Ishikawa (cell line): ENCODE results near the gene SLC17A5.

Source experiments
- CEBPB ChIP-seq: IDR thresholded peaks from 2 replicates; pipeline ENCODE4 v1.6.1; 2012
- CREB1 ChIP-seq: IDR thresholded peaks from 2 replicates; pipeline ENCODE4 v1.6.1; 2012; ENCODE audit warnings: low read depth
- EGR1 ChIP-seq: IDR thresholded peaks from 2 replicates; pipeline ENCODE4 v1.6.1; 2012
- EP300 ChIP-seq: IDR thresholded peaks from 2 replicates; pipeline ENCODE4 v1.6.1; 2012; ENCODE audit warnings: borderline replicate concordance
- FOXM1 ChIP-seq: IDR thresholded peaks from 2 replicates; pipeline ENCODE4 v1.6.1; 2012; ENCODE audit warnings: low read depth, borderline replicate concordance
- NFIC ChIP-seq: IDR thresholded peaks from 2 replicates; pipeline ENCODE4 v1.6.1; 2012
- RAD21 ChIP-seq: IDR thresholded peaks from 2 replicates; pipeline ENCODE4 v1.6.1; 2012; ENCODE audit warnings: low read depth
- TAF1 ChIP-seq: IDR thresholded peaks from 2 replicates; pipeline ENCODE4 v1.6.1; 2012; ENCODE audit warnings: low read depth, mild to moderate bottlenecking
- TCF12 ChIP-seq: IDR thresholded peaks from 2 replicates; pipeline ENCODE4 v1.6.1; 2012; ENCODE audit warnings: low read depth
- TEAD4 ChIP-seq: IDR thresholded peaks from 2 replicates; pipeline ENCODE4 v1.6.1; 2012
- YY1 ChIP-seq: IDR thresholded peaks from 2 replicates; pipeline ENCODE4 v1.6.1; 2012; ENCODE audit warnings: low read depth
- ZBTB7A ChIP-seq: IDR thresholded peaks from 2 replicates; pipeline ENCODE4 v1.6.1; 2012; ENCODE audit warnings: low read depth
- TF ChIP-seq, protein P1 (sequence below): IDR thresholded peaks from 2 replicates; pipeline ENCODE4 v1.6.1; 2012; ENCODE audit warnings: low read depth, mild to moderate bottlenecking
- TF ChIP-seq, protein P2 (sequence below): IDR thresholded peaks from 2 replicates; pipeline ENCODE4 v1.6.1; 2012
- TF ChIP-seq, protein P3 (sequence below): IDR thresholded peaks from 2 replicates; pipeline ENCODE4 v1.6.1; 2012

Gene SLC17A5

DNA sequence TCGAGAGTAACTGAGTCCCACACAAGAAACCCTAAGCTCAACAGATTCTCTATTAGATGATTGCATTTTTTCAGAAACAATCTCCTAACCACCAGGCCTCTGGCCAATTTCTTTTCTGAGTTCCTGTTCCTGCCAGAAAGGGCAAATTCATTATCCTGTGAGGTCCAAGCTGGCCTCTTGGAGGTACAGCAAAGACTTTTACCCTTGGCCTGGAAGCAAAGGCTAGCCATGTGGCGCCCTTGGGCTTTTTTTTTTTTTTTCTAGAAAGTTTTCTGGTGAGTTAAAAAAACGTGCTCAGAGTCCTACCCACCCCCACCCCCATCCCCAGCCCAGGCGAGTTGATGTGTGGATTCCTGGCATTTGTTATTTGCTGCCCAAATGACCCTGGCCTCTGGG, 73.9 kb downstream of the SLC17A5 start:
- no peak for TF ChIP-seq EGR1
- TF ChIP-seq YY1 = no peak
- no peak for TF ChIP-seq NFIC
- no peak for TF ChIP-seq ZBTB7A
- no peak for TF ChIP-seq TEAD4
- TF ChIP-seq, protein P1, sequence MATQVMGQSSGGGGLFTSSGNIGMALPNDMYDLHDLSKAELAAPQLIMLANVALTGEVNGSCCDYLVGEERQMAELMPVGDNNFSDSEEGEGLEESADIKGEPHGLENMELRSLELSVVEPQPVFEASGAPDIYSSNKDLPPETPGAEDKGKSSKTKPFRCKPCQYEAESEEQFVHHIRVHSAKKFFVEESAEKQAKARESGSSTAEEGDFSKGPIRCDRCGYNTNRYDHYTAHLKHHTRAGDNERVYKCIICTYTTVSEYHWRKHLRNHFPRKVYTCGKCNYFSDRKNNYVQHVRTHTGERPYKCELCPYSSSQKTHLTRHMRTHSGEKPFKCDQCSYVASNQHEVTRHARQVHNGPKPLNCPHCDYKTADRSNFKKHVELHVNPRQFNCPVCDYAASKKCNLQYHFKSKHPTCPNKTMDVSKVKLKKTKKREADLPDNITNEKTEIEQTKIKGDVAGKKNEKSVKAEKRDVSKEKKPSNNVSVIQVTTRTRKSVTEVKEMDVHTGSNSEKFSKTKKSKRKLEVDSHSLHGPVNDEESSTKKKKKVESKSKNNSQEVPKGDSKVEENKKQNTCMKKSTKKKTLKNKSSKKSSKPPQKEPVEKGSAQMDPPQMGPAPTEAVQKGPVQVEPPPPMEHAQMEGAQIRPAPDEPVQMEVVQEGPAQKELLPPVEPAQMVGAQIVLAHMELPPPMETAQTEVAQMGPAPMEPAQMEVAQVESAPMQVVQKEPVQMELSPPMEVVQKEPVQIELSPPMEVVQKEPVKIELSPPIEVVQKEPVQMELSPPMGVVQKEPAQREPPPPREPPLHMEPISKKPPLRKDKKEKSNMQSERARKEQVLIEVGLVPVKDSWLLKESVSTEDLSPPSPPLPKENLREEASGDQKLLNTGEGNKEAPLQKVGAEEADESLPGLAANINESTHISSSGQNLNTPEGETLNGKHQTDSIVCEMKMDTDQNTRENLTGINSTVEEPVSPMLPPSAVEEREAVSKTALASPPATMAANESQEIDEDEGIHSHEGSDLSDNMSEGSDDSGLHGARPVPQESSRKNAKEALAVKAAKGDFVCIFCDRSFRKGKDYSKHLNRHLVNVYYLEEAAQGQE = no peak
- TF ChIP-seq, protein P2, sequence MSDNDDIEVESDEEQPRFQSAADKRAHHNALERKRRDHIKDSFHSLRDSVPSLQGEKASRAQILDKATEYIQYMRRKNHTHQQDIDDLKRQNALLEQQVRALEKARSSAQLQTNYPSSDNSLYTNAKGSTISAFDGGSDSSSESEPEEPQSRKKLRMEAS = peak; percentile 41; the same call in 1 of the 2 replicates
- TF ChIP-seq, protein P3, sequence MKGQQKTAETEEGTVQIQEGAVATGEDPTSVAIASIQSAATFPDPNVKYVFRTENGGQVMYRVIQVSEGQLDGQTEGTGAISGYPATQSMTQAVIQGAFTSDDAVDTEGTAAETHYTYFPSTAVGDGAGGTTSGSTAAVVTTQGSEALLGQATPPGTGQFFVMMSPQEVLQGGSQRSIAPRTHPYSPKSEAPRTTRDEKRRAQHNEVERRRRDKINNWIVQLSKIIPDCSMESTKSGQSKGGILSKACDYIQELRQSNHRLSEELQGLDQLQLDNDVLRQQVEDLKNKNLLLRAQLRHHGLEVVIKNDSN = no peak

DNA sequence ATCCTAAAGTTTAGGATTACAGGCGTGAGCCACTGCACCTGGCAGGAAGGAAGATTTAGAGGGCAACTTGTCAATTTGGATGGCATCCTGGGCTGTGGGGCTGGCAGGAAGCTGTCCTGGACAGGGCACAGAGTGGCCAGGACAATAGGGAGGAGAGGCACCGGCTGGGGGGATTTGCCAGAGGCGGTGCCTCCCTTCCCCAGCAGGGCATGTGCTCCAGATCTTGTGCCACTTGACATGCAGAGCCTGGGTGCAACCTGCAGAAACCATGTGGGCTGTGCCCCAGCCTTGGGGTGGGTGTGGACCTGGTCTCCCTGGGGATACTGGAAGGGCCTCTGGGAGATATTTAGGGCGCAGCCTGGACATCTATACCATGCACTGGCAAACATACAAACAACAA, 74.4 kb downstream of the SLC17A5 start:
- TF ChIP-seq CEBPB (no peak), TAF1 (no peak), FOXM1 (no peak), EP300 (peak; percentile 71; the same call in 1 of the 2 replicates), CREB1 (no peak), YY1 (0 out of 2 replicates have a peak, but pooled peaks have one; percentile 24), ZBTB7A (0 out of 2 replicates have a peak, but pooled peaks have one; percentile 37), NFIC (peak; percentile 10; the same call in 1 of the 2 replicates), TEAD4 (peak; percentile 47), EGR1 (no peak), TCF12 (peak; percentile 60)
- TF ChIP-seq, protein P3 = no peak
- TF ChIP-seq, protein P2 = peak; percentile 60
- TF ChIP-seq, protein P1 = no peak

DNA sequence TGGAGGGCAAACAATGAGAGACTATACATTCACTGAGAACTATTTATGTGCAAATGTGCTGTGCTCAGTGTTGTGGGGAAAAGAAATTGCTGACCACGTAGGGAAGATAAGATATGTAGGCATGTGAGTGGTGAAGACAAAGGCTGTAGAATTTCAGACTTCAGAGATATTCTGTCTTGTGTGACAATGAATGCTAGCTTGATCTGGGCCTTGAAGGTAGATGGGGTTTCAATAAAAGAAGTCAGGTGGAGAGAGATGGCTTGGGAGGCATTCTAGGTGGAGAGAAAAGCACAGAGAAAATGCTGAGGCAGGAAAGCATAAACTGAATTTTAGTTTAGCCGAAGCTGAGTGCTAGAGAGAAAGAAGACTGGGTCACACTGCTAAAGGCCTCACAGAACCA, 76.1 kb downstream of the SLC17A5 start:
- TF ChIP-seq, protein P2 = no peak
- TF ChIP-seq TCF12 = no peak
- no peak for TF ChIP-seq EGR1
- TF ChIP-seq, protein P3 = no peak
- no peak for TF ChIP-seq CREB1
- no peak for TF ChIP-seq NFIC
- no peak for TF ChIP-seq FOXM1
- TF ChIP-seq YY1 = no peak
- no peak for TF ChIP-seq ZBTB7A
- TF ChIP-seq CEBPB = no peak
- no peak for TF ChIP-seq RAD21
- TF ChIP-seq EP300 = no peak
- TF ChIP-seq, protein P1 = no peak
- TF ChIP-seq TAF1 = no peak
- TF ChIP-seq TEAD4 = no peak

DNA sequence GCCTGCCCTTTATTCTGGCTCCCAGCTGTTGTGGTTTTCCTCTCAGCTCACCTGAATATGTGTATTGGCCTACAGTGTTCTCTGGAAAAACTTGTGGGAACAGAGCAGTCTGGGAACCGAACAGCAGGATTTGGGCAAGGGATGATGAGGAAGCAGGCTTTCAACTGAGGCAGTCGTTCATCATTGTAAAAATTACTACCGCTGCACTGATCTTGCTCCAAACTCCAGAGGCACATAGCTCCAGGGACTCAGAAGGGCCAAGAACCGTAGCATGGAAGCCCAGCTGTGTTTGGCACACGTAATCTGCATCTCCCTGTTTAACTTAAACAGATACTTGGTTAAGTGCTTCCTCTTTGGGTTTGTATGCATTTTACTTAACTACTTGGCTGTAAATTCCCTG, 84.7 kb downstream of the SLC17A5 start:
- TF ChIP-seq, protein P1 = no peak
- TF ChIP-seq EP300 = no peak
